IPS-20b (cell line): ENCODE data around the gene CDC16.
"Not testable (repeated sequence)": the region's sequence is repeated elsewhere in the genome, so short reads cannot be mapped to it uniquely, and the experiment has no call there.

Experiments used
- H3K27ac ChIP-seq: one replicate; pipeline ENCODE4 v1.5.1; 2013; ENCODE audit warnings: low read length
- H3K27me3 ChIP-seq: 2 replicates; pipeline ENCODE4 v1.6.1; 2013; ENCODE audit warnings: mild to moderate bottlenecking, low read length, inconsistent platforms; ENCODE audit not compliant: insufficient read depth
- H3K36me3 ChIP-seq: 2 replicates; pipeline ENCODE4 v1.6.1; 2013; ENCODE audit warnings: low read depth, mild to moderate bottlenecking, inconsistent platforms, low read length, moderate library complexity; ENCODE audit not compliant: insufficient read depth
- H3K4me1 ChIP-seq: 2 replicates; pipeline ENCODE4 v1.6.1; 2013; ENCODE audit warnings: mild to moderate bottlenecking, control low read depth, inconsistent platforms, low read length, moderate library complexity; ENCODE audit not compliant: insufficient read depth
- H3K4me3 ChIP-seq: 2 replicates; pipeline ENCODE4 v1.5.1; 2013; ENCODE audit warnings: mild to moderate bottlenecking, low read length, inconsistent platforms
- H3K9ac ChIP-seq: 2 replicates; pipeline ENCODE4 v1.6.1; 2013; ENCODE audit warnings: low read depth, mild to moderate bottlenecking, inconsistent platforms, low read length, moderate library complexity
- H3K9me3 ChIP-seq: 2 replicates; pipeline ENCODE4 v1.6.1; 2013; ENCODE audit warnings: mild to moderate bottlenecking, low read depth, low read length, inconsistent platforms; ENCODE audit not compliant: insufficient read depth

Gene CDC16

GRCh38 chr13:114249077-114249476, 14.4 kb downstream of the CDC16 start:
- H3K9me3 ChIP-seq = no peaks in the 10 kb centered on the region
- H3K9ac ChIP-seq = no peak overlapping the region
- H3K4me1 ChIP-seq = no peaks in the 10 kb centered on the region
- H3K36me3 ChIP-seq = peaks cover 99% of the 10 kb centered on the region
- no peak overlapping the region for H3K4me3 ChIP-seq
- no peak overlapping the region for H3K27ac ChIP-seq
- H3K27me3 ChIP-seq = no peaks in the 10 kb centered on the region

- not testable (repeated sequence) for H3K27me3 ChIP-seq, H3K27ac ChIP-seq, H3K9ac ChIP-seq, H3K9me3 ChIP-seq, H3K4me3 ChIP-seq, H3K4me1 ChIP-seq
- H3K36me3 ChIP-seq = peaks cover 96% of the 10 kb centered on the region
Measured at GRCh38 chr13:114251639-114252440, 17.1 kb downstream of the CDC16 start.

- H3K27me3 ChIP-seq = no peaks in the 10 kb centered on the region
- peaks cover 15% of the 10 kb centered on the region for H3K4me1 ChIP-seq
- H3K4me3 ChIP-seq = no peak overlapping the region
- H3K9ac ChIP-seq = no peak overlapping the region
- no peaks in the 10 kb centered on the region for H3K9me3 ChIP-seq
- no peak overlapping the region for H3K27ac ChIP-seq
- H3K36me3 ChIP-seq = peaks cover 93% of the 10 kb centered on the region
Measured at GRCh38 chr13:114256547-114256946, 21.9 kb downstream of the CDC16 start.

- Histone ChIP-seq H3K36me3 (peaks cover 93% of the 10 kb centered on the region), H3K27ac (peak overlapping the region; percentile 8)
Measured at GRCh38 chr13:114257014-114257413, 22.3 kb downstream of the CDC16 start.

GRCh38 chr13:114258589-114258988, 23.9 kb downstream of the CDC16 start:
- Histone ChIP-seq H3K36me3 (peaks cover 94% of the 10 kb centered on the region), H3K9ac (no peak overlapping the region), H3K4me3 (no peak overlapping the region), H3K27me3 (no peaks in the 10 kb centered on the region), H3K9me3 (no peaks in the 10 kb centered on the region), H3K4me1 (peaks cover 15% of the 10 kb centered on the region), H3K27ac (no peak overlapping the region)

More at GRCh38 chr13:114257014-114257413, 22.3 kb downstream of the CDC16 start:
- Histone ChIP-seq H3K4me1 (peaks cover 15% of the 10 kb centered on the region), H3K27me3 (no peaks in the 10 kb centered on the region), H3K9me3 (no peaks in the 10 kb centered on the region), H3K4me3 (no peak overlapping the region), H3K9ac (no peak overlapping the region)

- H3K4me1 ChIP-seq = peaks cover 15% of the 10 kb centered on the region
- H3K9me3 ChIP-seq = no peaks in the 10 kb centered on the region
- H3K9ac ChIP-seq = no peak overlapping the region
- H3K27me3 ChIP-seq = no peaks in the 10 kb centered on the region
- H3K4me3 ChIP-seq = no peak overlapping the region
- H3K27ac ChIP-seq = no peak overlapping the region
- H3K36me3 ChIP-seq = peaks cover 93% of the 10 kb centered on the region
Measured at GRCh38 chr13:114259374-114259773, 24.7 kb downstream of the CDC16 start.

- Histone ChIP-seq H3K4me3 (no peak overlapping the region), H3K27ac (no peak overlapping the region), H3K27me3 (no peaks in the 10 kb centered on the region), H3K36me3 (peaks cover 93% of the 10 kb centered on the region), H3K9me3 (no peaks in the 10 kb centered on the region), H3K4me1 (peaks cover 15% of the 10 kb centered on the region), H3K9ac (no peak overlapping the region)
Measured at GRCh38 chr13:114259974-114260373, 25.3 kb downstream of the CDC16 start.

GRCh38 chr13:114260814-114261213, 26.1 kb downstream of the CDC16 start:
- no peak overlapping the region for H3K27ac ChIP-seq
- no peaks in the 10 kb centered on the region for H3K27me3 ChIP-seq
- no peak overlapping the region for H3K9ac ChIP-seq
- peaks cover 15% of the 10 kb centered on the region for H3K4me1 ChIP-seq
- no peak overlapping the region for H3K4me3 ChIP-seq
- no peaks in the 10 kb centered on the region for H3K9me3 ChIP-seq
- H3K36me3 ChIP-seq = peaks cover 93% of the 10 kb centered on the region

- H3K9me3 ChIP-seq = no peaks in the 10 kb centered on the region
- peaks cover 11% of the 10 kb centered on the region for H3K4me1 ChIP-seq
- no peak overlapping the region for H3K4me3 ChIP-seq
- no peak overlapping the region for H3K9ac ChIP-seq
- H3K36me3 ChIP-seq = peaks cover 93% of the 10 kb centered on the region
- H3K27me3 ChIP-seq = no peaks in the 10 kb centered on the region
- H3K27ac ChIP-seq = no peak overlapping the region
Measured at GRCh38 chr13:114261328-114261965, 26.8 kb downstream of the CDC16 start.

GRCh38 chr13:114263578-114263977, 28.9 kb downstream of the CDC16 start:
- Histone ChIP-seq H3K27ac (no peak overlapping the region), H3K9me3 (no peaks in the 10 kb centered on the region), H3K4me1 (no peaks in the 10 kb centered on the region), H3K36me3 (peaks cover 99% of the 10 kb centered on the region), H3K9ac (no peak overlapping the region), H3K4me3 (no peak overlapping the region), H3K27me3 (no peaks in the 10 kb centered on the region)

GRCh38 chr13:114264313-114264712, 29.6 kb downstream of the CDC16 start:
- not testable (repeated sequence) for H3K4me3 ChIP-seq, H3K9me3 ChIP-seq, H3K27me3 ChIP-seq, H3K27ac ChIP-seq, H3K4me1 ChIP-seq, H3K9ac ChIP-seq
- H3K36me3 ChIP-seq = peaks cover 99% of the 10 kb centered on the region
